Erythroblast (primary cell): Measurements from ENCODE around the gene LPAR2.

Experiments
- DNase-seq, 2 experiments: peaks; one replicate each; lab custom pipeline; 2025; lab: John Stamatoyannopoulos, UW
- GATA1 ChIP-seq: IDR thresholded peaks from 2 replicates; pipeline ENCODE4 v1.6.1; 2011; ENCODE audit warnings: low read depth, mild to moderate bottlenecking, control low read depth, low read length, moderate library complexity
- POLR2A ChIP-seq: IDR thresholded peaks from 2 replicates; pipeline ENCODE4 v1.6.1; 2011; ENCODE audit warnings: mild to moderate bottlenecking, low read length

Gene LPAR2

GRCh38 chr19:19587771-19588170 is 40.2 kb downstream of the LPAR2 start:
- TF ChIP-seq GATA1 (no peak), POLR2A (no peak)
- DNase-seq = no peak

DNA sequence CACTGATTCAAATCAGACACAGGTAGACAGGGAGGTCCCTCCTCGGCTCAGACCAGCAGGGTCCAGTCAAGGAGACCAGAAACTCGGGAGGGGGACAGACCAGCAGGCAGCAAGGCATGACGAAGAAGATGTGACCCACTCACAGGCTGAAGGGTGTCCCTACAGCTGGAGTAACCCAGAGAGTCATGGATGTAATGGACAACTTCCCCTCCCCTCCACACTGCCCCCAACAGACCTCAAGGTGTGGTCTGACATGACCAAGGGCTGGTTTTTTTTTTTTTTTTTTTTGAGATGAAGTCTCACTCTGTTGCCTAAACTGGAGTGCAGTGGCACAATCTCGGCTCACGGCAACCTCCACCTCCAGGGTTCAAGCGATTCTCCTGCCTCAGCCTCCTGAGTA is 43.7 kb downstream of the LPAR2 start:
- TF ChIP-seq GATA1 (no peak), POLR2A (no peak)

DNA sequence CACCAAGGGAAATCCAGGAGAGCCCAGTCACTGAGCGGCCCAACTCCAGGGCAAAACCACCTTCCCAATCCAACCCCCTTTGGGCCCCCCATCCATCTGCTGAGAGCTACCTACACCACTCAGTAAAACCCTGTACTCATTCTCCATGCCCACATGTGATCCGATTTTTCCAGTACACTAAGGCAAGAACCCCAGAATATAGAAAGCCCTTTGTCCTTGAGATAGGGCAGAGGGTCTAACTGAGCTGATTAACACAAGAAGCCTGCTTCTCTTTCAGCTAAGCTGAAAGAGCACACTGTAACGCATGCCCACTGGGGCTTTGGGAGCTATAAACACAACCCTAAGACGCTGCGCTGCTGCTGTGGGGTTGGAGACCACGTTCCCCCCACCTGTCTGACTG is 45.5 kb downstream of the LPAR2 start:
- no peak for TF ChIP-seq POLR2A
- TF ChIP-seq GATA1 = no peak
- no peak for DNase-seq

More for the DNA sequence above, 43.7 kb downstream of the LPAR2 start:
- no peak for DNase-seq

DNA sequence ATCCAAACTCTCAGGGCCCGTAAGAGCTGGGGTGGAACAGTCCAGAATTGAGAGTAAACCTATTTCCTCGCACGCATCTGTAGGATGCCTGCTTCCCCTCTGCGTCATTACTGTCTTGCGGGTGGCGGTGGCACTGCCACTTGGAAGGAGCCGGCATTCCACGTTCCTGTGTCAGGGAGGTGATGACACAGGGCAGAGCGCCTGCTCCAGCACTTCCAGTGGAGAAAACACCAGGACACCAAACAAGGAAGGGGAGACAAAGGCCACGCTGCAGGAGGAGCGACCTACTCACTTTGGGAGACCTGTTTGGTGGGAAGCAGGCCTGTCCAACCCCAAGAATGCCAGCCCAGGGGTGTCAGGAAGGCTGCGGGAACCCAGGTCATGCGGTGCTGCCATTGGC is 46.6 kb downstream of the LPAR2 start:
- TF ChIP-seq POLR2A (no peak), GATA1 (no peak)

DNA sequence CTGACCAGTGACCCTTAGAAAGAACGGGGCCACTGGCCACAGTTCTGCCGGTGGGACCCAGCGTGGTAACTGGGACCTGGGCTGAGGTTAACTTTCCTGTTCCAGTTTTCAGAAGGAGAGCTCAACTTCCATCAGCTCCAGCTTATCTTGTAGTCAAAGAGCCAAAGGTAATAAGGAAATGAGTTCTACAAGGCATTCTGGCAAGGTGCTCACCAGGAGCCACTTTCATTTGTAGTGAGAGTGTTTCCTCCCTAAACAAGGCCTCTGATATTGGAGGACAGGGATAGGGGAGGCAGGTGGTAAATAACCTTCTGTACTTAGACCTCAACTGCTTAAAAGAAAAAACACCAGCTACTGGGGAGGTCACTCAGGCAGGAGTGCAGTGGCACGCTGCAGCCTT is 47.6 kb downstream of the LPAR2 start:
- TF ChIP-seq GATA1 = no peak
- no peak for TF ChIP-seq POLR2A
- DNase-seq = no peak

More for the DNA sequence above, 46.6 kb downstream of the LPAR2 start:
- no peak for DNase-seq

GRCh38 chr19:19579533-19580361 is 48.3 kb downstream of the LPAR2 start:
- DNase-seq = no peak
- TF ChIP-seq POLR2A = no peak
- no peak for TF ChIP-seq GATA1

DNA sequence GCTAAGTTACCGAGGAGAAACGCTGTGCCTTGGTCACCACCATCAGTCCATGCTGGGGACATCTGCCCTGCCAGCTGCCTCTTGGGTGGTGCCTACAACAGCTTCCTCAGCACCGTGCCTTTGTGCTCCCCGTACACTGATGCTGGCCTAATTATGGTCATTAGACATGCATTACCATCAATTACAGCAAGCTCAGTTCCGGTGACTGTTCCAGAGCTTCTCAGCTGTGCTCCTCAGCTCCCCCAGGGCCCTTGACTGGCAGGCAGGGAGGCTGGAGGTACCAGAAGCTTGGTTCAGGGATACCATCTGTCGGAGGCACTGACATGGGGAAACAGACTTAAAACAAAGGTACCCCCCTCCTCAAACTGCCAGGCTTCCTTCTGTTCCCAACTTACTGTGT is 49.8 kb downstream of the LPAR2 start:
- no peak for DNase-seq
- TF ChIP-seq GATA1 (no peak), POLR2A (no peak)

DNA sequence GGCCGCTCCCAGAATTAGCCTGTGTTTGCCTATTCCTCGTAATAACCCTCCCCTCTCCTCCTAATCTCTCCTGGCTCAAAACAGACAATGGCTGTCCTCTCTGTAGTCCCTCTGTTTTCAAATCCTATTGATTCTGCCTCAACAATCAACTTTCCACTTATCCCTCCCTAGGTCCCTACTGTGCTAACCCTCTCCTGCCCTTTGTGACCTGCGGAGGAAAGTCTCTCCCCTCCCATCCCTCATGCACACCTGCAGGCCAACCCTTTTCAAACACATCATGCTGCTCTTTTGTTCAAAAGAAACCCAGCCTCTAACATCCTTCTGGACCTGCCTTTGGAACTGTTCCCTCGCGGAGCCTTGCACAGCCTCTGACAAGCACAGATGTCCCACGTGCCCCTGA is 52.6 kb downstream of the LPAR2 start:
- DNase-seq = no peak
- no peak for TF ChIP-seq GATA1
- no peak for TF ChIP-seq POLR2A
